ENCODE data around the gene TBC1D26.
"Not testable (repeated sequence)": the region's sequence is repeated elsewhere in the genome, so short reads cannot be mapped to it uniquely, and the experiment has no call there.

DNA sequence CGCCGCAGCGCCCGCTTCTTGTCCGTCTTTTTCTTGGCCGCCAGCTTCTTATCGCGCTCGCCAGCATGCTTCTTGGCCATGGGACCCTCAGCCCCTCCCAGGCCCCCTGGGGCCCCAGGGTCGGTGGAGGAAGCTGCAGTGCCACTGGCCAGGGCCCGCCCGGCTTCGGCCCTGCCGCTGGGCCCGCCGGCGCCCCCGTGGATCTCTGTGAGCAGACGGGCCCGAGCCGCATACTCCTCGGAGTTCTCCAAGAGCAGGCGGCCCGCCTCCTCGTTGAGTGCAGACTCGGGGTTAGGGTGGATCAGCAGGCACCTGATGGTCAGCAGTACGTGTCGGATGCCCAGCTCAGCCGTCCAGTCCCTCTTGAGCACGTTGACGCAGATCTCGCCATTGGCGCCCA is 27.8 kb upstream of the TBC1D26 start:
- TF ChIP-seq, protein P1, sequence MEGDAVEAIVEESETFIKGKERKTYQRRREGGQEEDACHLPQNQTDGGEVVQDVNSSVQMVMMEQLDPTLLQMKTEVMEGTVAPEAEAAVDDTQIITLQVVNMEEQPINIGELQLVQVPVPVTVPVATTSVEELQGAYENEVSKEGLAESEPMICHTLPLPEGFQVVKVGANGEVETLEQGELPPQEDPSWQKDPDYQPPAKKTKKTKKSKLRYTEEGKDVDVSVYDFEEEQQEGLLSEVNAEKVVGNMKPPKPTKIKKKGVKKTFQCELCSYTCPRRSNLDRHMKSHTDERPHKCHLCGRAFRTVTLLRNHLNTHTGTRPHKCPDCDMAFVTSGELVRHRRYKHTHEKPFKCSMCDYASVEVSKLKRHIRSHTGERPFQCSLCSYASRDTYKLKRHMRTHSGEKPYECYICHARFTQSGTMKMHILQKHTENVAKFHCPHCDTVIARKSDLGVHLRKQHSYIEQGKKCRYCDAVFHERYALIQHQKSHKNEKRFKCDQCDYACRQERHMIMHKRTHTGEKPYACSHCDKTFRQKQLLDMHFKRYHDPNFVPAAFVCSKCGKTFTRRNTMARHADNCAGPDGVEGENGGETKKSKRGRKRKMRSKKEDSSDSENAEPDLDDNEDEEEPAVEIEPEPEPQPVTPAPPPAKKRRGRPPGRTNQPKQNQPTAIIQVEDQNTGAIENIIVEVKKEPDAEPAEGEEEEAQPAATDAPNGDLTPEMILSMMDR (conservative IDR thresholded peaks at IDR 0.05; ENCODE audit: low read depth in 2 of 2), result not testable (repeated sequence)
- not testable (repeated sequence) for TF ChIP-seq EZH2phosphoT487 (IDR thresholded peaks at IDR 0.05; ENCODE audit: unreplicated experiment); POLR2AphosphoS5 (IDR thresholded peaks at IDR 0.05; ENCODE audit: low read depth); EZH2 (IDR thresholded peaks at IDR 0.05; ENCODE audit: low read depth, unreplicated experiment); CREB1 (CRISPR knock-in tag; IDR thresholded peaks at IDR 0.05; ENCODE audit: low read depth); STAT1 (IDR thresholded peaks at IDR 0.05; ENCODE audit: unreplicated experiment); JUNB (IDR thresholded peaks at IDR 0.05; ENCODE audit: unreplicated experiment)
- TF ChIP-seq, protein P2, sequence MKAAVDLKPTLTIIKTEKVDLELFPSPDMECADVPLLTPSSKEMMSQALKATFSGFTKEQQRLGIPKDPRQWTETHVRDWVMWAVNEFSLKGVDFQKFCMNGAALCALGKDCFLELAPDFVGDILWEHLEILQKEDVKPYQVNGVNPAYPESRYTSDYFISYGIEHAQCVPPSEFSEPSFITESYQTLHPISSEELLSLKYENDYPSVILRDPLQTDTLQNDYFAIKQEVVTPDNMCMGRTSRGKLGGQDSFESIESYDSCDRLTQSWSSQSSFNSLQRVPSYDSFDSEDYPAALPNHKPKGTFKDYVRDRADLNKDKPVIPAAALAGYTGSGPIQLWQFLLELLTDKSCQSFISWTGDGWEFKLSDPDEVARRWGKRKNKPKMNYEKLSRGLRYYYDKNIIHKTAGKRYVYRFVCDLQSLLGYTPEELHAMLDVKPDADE (IDR thresholded peaks at IDR 0.05), result not testable (repeated sequence)
- TF ChIP-seq, protein P3, sequence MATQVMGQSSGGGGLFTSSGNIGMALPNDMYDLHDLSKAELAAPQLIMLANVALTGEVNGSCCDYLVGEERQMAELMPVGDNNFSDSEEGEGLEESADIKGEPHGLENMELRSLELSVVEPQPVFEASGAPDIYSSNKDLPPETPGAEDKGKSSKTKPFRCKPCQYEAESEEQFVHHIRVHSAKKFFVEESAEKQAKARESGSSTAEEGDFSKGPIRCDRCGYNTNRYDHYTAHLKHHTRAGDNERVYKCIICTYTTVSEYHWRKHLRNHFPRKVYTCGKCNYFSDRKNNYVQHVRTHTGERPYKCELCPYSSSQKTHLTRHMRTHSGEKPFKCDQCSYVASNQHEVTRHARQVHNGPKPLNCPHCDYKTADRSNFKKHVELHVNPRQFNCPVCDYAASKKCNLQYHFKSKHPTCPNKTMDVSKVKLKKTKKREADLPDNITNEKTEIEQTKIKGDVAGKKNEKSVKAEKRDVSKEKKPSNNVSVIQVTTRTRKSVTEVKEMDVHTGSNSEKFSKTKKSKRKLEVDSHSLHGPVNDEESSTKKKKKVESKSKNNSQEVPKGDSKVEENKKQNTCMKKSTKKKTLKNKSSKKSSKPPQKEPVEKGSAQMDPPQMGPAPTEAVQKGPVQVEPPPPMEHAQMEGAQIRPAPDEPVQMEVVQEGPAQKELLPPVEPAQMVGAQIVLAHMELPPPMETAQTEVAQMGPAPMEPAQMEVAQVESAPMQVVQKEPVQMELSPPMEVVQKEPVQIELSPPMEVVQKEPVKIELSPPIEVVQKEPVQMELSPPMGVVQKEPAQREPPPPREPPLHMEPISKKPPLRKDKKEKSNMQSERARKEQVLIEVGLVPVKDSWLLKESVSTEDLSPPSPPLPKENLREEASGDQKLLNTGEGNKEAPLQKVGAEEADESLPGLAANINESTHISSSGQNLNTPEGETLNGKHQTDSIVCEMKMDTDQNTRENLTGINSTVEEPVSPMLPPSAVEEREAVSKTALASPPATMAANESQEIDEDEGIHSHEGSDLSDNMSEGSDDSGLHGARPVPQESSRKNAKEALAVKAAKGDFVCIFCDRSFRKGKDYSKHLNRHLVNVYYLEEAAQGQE (IDR thresholded peaks at IDR 0.05; ENCODE audit: unreplicated experiment), result not testable (repeated sequence)
